ENCODE data around the gene REL. TPM values are rescaled to one million over a fixed set of nuclear protein-coding genes. Genes with fewer than 3 reads are reported as not detected.

The REL gene
- total RNA-seq, 4 donors from 2014 or later, result 10.5 to 17.3 (median 12.7) TPM

- H3K9me3 ChIP-seq, result no peaks in the 10 kb centered on the region
- H3K27ac ChIP-seq, result no peak overlapping the region
- H3K27me3 ChIP-seq, result no peaks in the 10 kb centered on the region
- no peaks in the 10 kb centered on the region for H3K4me1 ChIP-seq
- H3K36me3 ChIP-seq, result peaks cover 0 to 31% (median 0%) of the 10 kb centered on the region in 3 donors
- WGBS, 2 donors, result 64 to 80% methylated on average over 5 of the region's 5 CpGs
- no peak overlapping the region for H3K4me3 ChIP-seq
- no peak for DNase-seq (ENCODE audit: low spot score in 2 of 2)
- no peak for TF ChIP-seq CTCF (IDR thresholded peaks at IDR 0.05)
Observed at GRCh38 chr2:60957643-60958042, 76.3 kb downstream of the REL start.

- no peak for DNase-seq (ENCODE audit: low spot score in 2 of 2)
- H3K9me3 ChIP-seq, result no peaks in the 10 kb centered on the region
- no peak overlapping the region for H3K27ac ChIP-seq
- H3K4me1 ChIP-seq, result no peaks in the 10 kb centered on the region
- H3K27me3 ChIP-seq, result no peaks in the 10 kb centered on the region
- peaks cover 0 to 24% (median 0%) of the 10 kb centered on the region in 3 donors for H3K36me3 ChIP-seq
- no peak overlapping the region for H3K4me3 ChIP-seq
- TF ChIP-seq CTCF (IDR thresholded peaks at IDR 0.05) (no peak), EP300 (IDR thresholded peaks at IDR 0.05) (no peak), POLR2A (IDR thresholded peaks at IDR 0.05) (no peak)
- 84 to 85% methylated on average over 3 of the region's 3 CpGs for WGBS, 2 donors
Observed at GRCh38 chr2:60958361-60958760, 77.0 kb downstream of the REL start.

GRCh38 chr2:60958800-60959199, 77.4 kb downstream of the REL start:
- no peak for DNase-seq (ENCODE audit: low spot score in 2 of 2)
- Histone ChIP-seq H3K4me1 (no peaks in the 10 kb centered on the region), H3K4me3 (no peak overlapping the region), H3K27me3 (no peaks in the 10 kb centered on the region), H3K36me3 (peaks cover 0 to 19% (median 0%) of the 10 kb centered on the region in 3 donors), H3K9me3 (no peaks in the 10 kb centered on the region), H3K27ac (no peak overlapping the region)
- 69 to 73% methylated on average over 3 of the region's 3 CpGs for WGBS, 2 donors
- TF ChIP-seq CTCF (IDR thresholded peaks at IDR 0.05) (no peak), EP300 (IDR thresholded peaks at IDR 0.05) (no peak), POLR2A (IDR thresholded peaks at IDR 0.05) (no peak)

- Histone ChIP-seq H3K4me3 (no peak overlapping the region), H3K4me1 (no peaks in the 10 kb centered on the region), H3K27me3 (no peaks in the 10 kb centered on the region), H3K9me3 (no peaks in the 10 kb centered on the region), H3K27ac (no peak overlapping the region), H3K36me3 (peaks cover 0 to 13% (median 0%) of the 10 kb centered on the region in 3 donors)
- TF ChIP-seq CTCF (IDR thresholded peaks at IDR 0.05), result no peak
- TF ChIP-seq POLR2A (IDR thresholded peaks at IDR 0.05), result no peak
- TF ChIP-seq EP300 (IDR thresholded peaks at IDR 0.05), result no peak
- DNase-seq (ENCODE audit: low spot score in 2 of 2), result no peak
- 86 to 90% methylated on average over 1 to 7 of the region's 7 CpGs for WGBS, 2 donors
Observed at GRCh38 chr2:60959501-60959900, 78.1 kb downstream of the REL start.

GRCh38 chr2:60960706-60961105, 79.3 kb downstream of the REL start:
- no peak for DNase-seq (ENCODE audit: low spot score in 2 of 2)

More at GRCh38 chr2:60960706-60961105, 79.3 kb downstream of the REL start:
- Histone ChIP-seq H3K4me1 (no peaks in the 10 kb centered on the region), H3K27ac (no peak overlapping the region), H3K36me3 (peaks cover 0 to 11% (median 0%) of the 10 kb centered on the region in 3 donors), H3K27me3 (no peaks in the 10 kb centered on the region), H3K9me3 (no peaks in the 10 kb centered on the region), H3K4me3 (no peak overlapping the region)
- TF ChIP-seq CTCF (IDR thresholded peaks at IDR 0.05), result no peak
- TF ChIP-seq EP300 (IDR thresholded peaks at IDR 0.05), result no peak
- TF ChIP-seq POLR2A (IDR thresholded peaks at IDR 0.05), result no peak
- WGBS, 2 donors, result 89 to 96% methylated on average over 1 of the region's 1 CpG

Measured in tibial nerve (tissue), 4 donors.